SK-N-SH (cell line): ENCODE measurements around the gene IRF2BPL. TPM values are rescaled to one million over a fixed set of nuclear protein-coding genes. Genes with fewer than 3 reads are reported as not detected.

Experiments used
- CTCF ChIA-PET: fragments of 300-600, 350-600 bp; formaldehyde crosslinking; extraction: SDS; loops from one replicate; lab custom pipeline; 2021; lab: Yijun Ruan, JAX
- POLR2A ChIA-PET: fragments of 350-600 bp; sonication (Branson Sonifier 250); formaldehyde crosslinking; extraction: SDS; loops from one replicate; lab custom pipeline; 2020; ENCODE audit warnings: antibody characterized with exemption, inconsistent platforms; lab: Yijun Ruan, JAX
- DNase-seq: peaks from one replicate; pipeline ENCODE4 v3.0.0; 2012
- H2AFZ ChIP-seq: fragments of 200-600 bp; sonication (generic); 2 replicates; pipeline ENCODE4 v1.8.1; 2016; ENCODE audit warnings: antibody characterized with exemption, mild to moderate bottlenecking, low read depth
- H3F3A ChIP-seq: fragments of 200-600 bp; sonication (generic); replicated peaks from 2 replicates; pipeline ENCODE3; 2016; ENCODE audit warnings: antibody characterized with exemption, mild to moderate bottlenecking; ENCODE audit not compliant: insufficient read depth
- H3K27ac ChIP-seq, 2 experiments: fragments of 200-500 bp in 1 of 2; fragments of 200-600 bp in 1 of 2; sonication (Bioruptor generic) in 1 of 2; sonication (generic), shearing (Covaris generic) in 1 of 2; 2 replicates each; pipeline versions ENCODE4 v1.5.1 to v1.6.1; 2014 to 2016; ENCODE audit warnings: low read depth in 2 of 2, inconsistent platforms in 1 of 2, low read length in 1 of 2, mild to moderate bottlenecking in 1 of 2, mixed read lengths in 1 of 2
- H3K27me3 ChIP-seq: fragments of 200-600 bp; sonication (generic), shearing (Covaris generic); 2 replicates; pipeline ENCODE4 v1.6.1; 2016; ENCODE audit warnings: mixed run types; ENCODE audit not compliant: insufficient read depth
- H3K36me3 ChIP-seq, 2 experiments: fragments of 200-500 bp in 1 of 2; fragments of 200-600 bp in 1 of 2; sonication (Bioruptor generic) in 1 of 2; sonication (generic) in 1 of 2; replicated peaks in 1 of 2; 2 replicates each; pipeline versions ENCODE3 to v1.5.1; 2014 to 2016; ENCODE audit warnings: low read length in 1 of 2, mild to moderate bottlenecking in 1 of 2; ENCODE audit not compliant: insufficient read depth in 2 of 2, control insufficient read depth in 1 of 2
- H3K4me1 ChIP-seq, 2 experiments: fragments of 200-500 bp in 1 of 2; fragments of 200-600 bp in 1 of 2; sonication (Bioruptor generic) in 1 of 2; sonication (generic), shearing (Covaris generic) in 1 of 2; 2 replicates each; pipeline versions ENCODE4 v1.5.1 to v1.6.1; 2014 to 2016; ENCODE audit warnings: low read depth in 1 of 2, low read length in 1 of 2, mixed run types in 1 of 2; ENCODE audit not compliant: insufficient read depth in 2 of 2, control insufficient read depth in 1 of 2
- H3K4me2 ChIP-seq: fragments of 200-600 bp; sonication (generic), shearing (Covaris generic); 2 replicates; pipeline ENCODE4 v1.6.1; 2017; ENCODE audit warnings: mixed run types
- H3K4me3 ChIP-seq, 2 experiments: fragments of 200-500 bp in 1 of 2; fragments of 200-600 bp in 1 of 2; sonication (Bioruptor generic) in 1 of 2; sonication (generic), shearing (Covaris generic) in 1 of 2; 2 replicates each; pipeline versions ENCODE4 v1.5.1 to v1.8.1; 2014 to 2016; ENCODE audit warnings: low read depth in 2 of 2, inconsistent platforms in 1 of 2, low read length in 1 of 2, mild to moderate bottlenecking in 1 of 2, mixed read lengths in 1 of 2, moderate library complexity in 1 of 2
- H3K79me2 ChIP-seq: fragments of 200-600 bp; sonication (generic); 2 replicates; pipeline ENCODE4 v1.8.1; 2017; ENCODE audit warnings: mild to moderate bottlenecking; ENCODE audit not compliant: insufficient read depth
- H3K9ac ChIP-seq: fragments of 200-600 bp; sonication (generic); 2 replicates; pipeline ENCODE4 v1.6.1; 2017; ENCODE audit warnings: mixed run types
- H3K9me2 ChIP-seq: fragments of 200-600 bp; sonication (generic); 2 replicates; pipeline ENCODE4 v1.6.1; 2017; ENCODE audit warnings: mixed run types
- H3K9me3 ChIP-seq: fragments of 200-600 bp; sonication (generic); 2 replicates; pipeline ENCODE4 v1.6.1; 2017; ENCODE audit warnings: mixed run types, mild to moderate bottlenecking, moderate library complexity
- H4K20me1 ChIP-seq: fragments of 200-600 bp; sonication (generic); 2 replicates; pipeline ENCODE4 v1.6.1; 2017; ENCODE audit warnings: mild to moderate bottlenecking, mixed run types; ENCODE audit not compliant: insufficient read depth
- CHD2 ChIP-seq: fragments of 150-350 bp; IDR thresholded peaks from 2 replicates; pipeline ENCODE4 v1.6.1; 2018; ENCODE audit warnings: low read length; ENCODE audit not compliant: partially characterized antibody
- ELF1 ChIP-seq: IDR thresholded peaks from 2 replicates; pipeline ENCODE4 v1.4.0; 2012
- FOSL2 ChIP-seq: IDR thresholded peaks from 2 replicates; pipeline ENCODE4 v1.4.0; 2012; ENCODE audit warnings: low read depth, mild to moderate bottlenecking, moderate library complexity, borderline replicate concordance
- FOXM1 ChIP-seq: IDR thresholded peaks from 2 replicates; pipeline ENCODE4 v1.4.0; 2012; ENCODE audit warnings: low read depth, mild to moderate bottlenecking
- GABPA ChIP-seq: IDR thresholded peaks from 2 replicates; pipeline ENCODE4 v1.4.0; 2012; ENCODE audit warnings: low read depth, mild to moderate bottlenecking
- GATA2 ChIP-seq: sonication (generic); formaldehyde crosslinking; IDR thresholded peaks from 2 replicates; pipeline ENCODE4 v1.5.0; 2020; ENCODE audit warnings: mild to moderate bottlenecking, missing genetic modification reagents
- MEF2A ChIP-seq: IDR thresholded peaks from 2 replicates; pipeline ENCODE4 v1.4.0; 2012; ENCODE audit warnings: low read depth, borderline replicate concordance
- MXI1 ChIP-seq: IDR thresholded peaks from 2 replicates; pipeline ENCODE4 v1.6.1; 2012; ENCODE audit warnings: mild to moderate bottlenecking, low read depth, low read length, improper control_type of control experiment
- NFIC ChIP-seq: IDR thresholded peaks from 2 replicates; pipeline ENCODE4 v1.4.0; 2012; ENCODE audit warnings: borderline replicate concordance
- NRF1 ChIP-seq: IDR thresholded peaks from 2 replicates; pipeline ENCODE4 v1.6.1; 2012; ENCODE audit warnings: low read depth, mild to moderate bottlenecking, low read length
- POLR2AphosphoS5 ChIP-seq: IDR thresholded peaks from 2 replicates; pipeline ENCODE4 v1.6.1; 2012; ENCODE audit warnings: low read depth, low read length
- RCOR1 ChIP-seq: fragments of 150-350 bp; IDR thresholded peaks from 2 replicates; pipeline ENCODE4 v1.6.1; 2017; ENCODE audit warnings: antibody characterized with exemption, low read length
- RFX5 ChIP-seq: IDR thresholded peaks from 2 replicates; pipeline ENCODE4 v1.6.1; 2012; ENCODE audit warnings: mild to moderate bottlenecking, improper control_type of control experiment, low read length
- RXRA ChIP-seq: IDR thresholded peaks from 2 replicates; pipeline ENCODE4 v1.4.0; 2012; ENCODE audit warnings: low read depth, mild to moderate bottlenecking, borderline replicate concordance
- SMC3 ChIP-seq: IDR thresholded peaks from 2 replicates; pipeline ENCODE4 v1.6.1; 2012; ENCODE audit warnings: low read depth, low read length, improper control_type of control experiment
- TCF12 ChIP-seq: IDR thresholded peaks from 2 replicates; pipeline ENCODE4 v1.4.0; 2012
- YY1 ChIP-seq: IDR thresholded peaks from 2 replicates; pipeline ENCODE4 v1.4.0; 2012; ENCODE audit warnings: low read depth, mild to moderate bottlenecking
- WGBS: methylation state at CpG from one replicate; pipeline ENCODE4 v1.1.6; 2017; ENCODE audit warnings: low lambda C conversion rate; 5-methylcytosine and 5-hydroxymethylcytosine counted together
- polyA plus RNA-seq, 3 experiments: library from polyadenylated mRNA; depleted of rRNA; stranded (reverse); fragments of >200 nt; gene quantifications; 2 replicates each; pipeline ENCODE4 v1.2.3, GENCODE V29; 2012
- TF ChIP-seq, protein P1 (sequence below): fragments of 150-350 bp; IDR thresholded peaks from 2 replicates; pipeline ENCODE4 v1.6.1; 2017; ENCODE audit warnings: antibody characterized with exemption, low read length, low read depth, borderline replicate concordance
- TF ChIP-seq, protein P2 (sequence below): fragments of 150-350 bp; IDR thresholded peaks from 2 replicates; pipeline ENCODE4 v1.6.1; 2016; ENCODE audit warnings: mild to moderate bottlenecking, low read depth, low read length
- TF ChIP-seq, protein P3 (sequence below): IDR thresholded peaks from 2 replicates; pipeline ENCODE4 v1.4.0; 2012; ENCODE audit warnings: low read depth
- TF ChIP-seq, protein P4 (sequence below): IDR thresholded peaks from 2 replicates; pipeline ENCODE4; 2012
- TF ChIP-seq, protein P5 (sequence below): IDR thresholded peaks from 2 replicates; pipeline ENCODE4 v1.4.0; 2012; ENCODE audit warnings: low read depth, borderline replicate concordance

Gene IRF2BPL
- polyA plus RNA-seq, 1 of the 3 experiments (the other 2 are of a cell fraction), result 17.1 TPM

DNA sequence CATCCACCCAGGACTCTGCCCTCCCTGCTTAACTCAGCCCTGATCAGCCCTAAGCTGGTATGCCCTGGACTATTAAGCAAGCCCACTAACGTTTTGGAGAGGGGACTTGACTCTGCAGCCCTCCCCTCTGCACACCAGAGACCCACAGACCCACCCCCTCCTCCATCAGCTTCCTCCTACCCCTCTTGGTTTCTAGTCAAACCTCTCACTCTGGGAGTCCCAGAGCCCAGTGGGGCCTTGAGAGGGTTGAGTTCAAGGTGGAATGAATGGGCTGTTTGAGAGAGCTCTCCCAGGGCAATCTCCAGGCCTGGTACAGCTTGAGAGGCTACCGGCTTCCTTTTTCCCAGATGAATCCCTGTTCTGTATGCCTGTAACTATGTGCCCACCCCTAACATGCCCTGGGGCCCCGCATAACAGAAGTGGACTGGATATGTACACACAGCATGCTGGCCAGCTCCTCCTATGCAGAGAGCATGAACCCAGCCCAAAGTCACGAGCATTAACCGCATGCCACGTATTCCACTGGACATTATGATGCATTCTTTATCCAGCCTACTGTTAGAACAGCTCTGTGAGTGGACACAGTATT, 43.6 kb downstream of the IRF2BPL start (continued):
- TF ChIP-seq, protein P1, sequence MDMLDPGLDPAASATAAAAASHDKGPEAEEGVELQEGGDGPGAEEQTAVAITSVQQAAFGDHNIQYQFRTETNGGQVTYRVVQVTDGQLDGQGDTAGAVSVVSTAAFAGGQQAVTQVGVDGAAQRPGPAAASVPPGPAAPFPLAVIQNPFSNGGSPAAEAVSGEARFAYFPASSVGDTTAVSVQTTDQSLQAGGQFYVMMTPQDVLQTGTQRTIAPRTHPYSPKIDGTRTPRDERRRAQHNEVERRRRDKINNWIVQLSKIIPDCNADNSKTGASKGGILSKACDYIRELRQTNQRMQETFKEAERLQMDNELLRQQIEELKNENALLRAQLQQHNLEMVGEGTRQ, result no peak
- TF ChIP-seq, protein P2, sequence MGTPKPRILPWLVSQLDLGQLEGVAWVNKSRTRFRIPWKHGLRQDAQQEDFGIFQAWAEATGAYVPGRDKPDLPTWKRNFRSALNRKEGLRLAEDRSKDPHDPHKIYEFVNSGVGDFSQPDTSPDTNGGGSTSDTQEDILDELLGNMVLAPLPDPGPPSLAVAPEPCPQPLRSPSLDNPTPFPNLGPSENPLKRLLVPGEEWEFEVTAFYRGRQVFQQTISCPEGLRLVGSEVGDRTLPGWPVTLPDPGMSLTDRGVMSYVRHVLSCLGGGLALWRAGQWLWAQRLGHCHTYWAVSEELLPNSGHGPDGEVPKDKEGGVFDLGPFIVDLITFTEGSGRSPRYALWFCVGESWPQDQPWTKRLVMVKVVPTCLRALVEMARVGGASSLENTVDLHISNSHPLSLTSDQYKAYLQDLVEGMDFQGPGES, result no peak
- TF ChIP-seq RCOR1 (no peak), GATA2 (CRISPR knock-in tag) (no peak), CHD2 (no peak), ELF1 (no peak), RXRA (no peak)

DNA sequence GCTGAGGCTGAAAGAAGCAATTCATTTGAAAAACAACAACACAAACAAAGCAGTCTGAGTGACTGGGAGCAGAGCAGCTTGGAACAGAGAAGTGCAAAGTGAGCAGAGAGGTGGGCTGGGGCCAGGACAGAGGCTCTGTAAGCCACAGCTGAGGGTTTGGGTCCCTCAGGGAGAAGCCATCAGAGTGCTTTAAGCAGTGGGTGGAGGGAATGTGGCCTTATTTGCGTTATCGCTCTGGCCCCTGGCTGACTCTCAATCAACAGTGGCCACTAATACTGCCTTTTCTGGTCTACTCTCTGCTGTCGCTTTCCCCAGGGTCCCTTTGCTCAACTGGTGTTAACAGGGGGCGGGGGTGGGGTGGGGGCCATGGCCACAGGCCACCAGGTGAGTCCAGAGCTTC, 44.2 kb downstream of the IRF2BPL start:
- peaks cover 11 to 33% of the 10 kb centered on the region in 2 experiments; a peak in 3 of 4 replicates for H3K4me1 ChIP-seq
- H3K9ac ChIP-seq, result no peak overlapping the region
- no peaks in the 10 kb centered on the region for H3K9me2 ChIP-seq
- ChIA-PET POLR2A (no interaction called here), CTCF (interaction anchor here (0.9 to 2.1 kb wide), 3 partner anchors 71 to 111 kb away, joined by 3 to 9 read pairs (median 4); no protein-coding TSS in a partner anchor)
- DNase-seq, result no peak
- H3K4me2 ChIP-seq, result no peak overlapping the region
- no peak overlapping the region for H3K4me3 ChIP-seq
- no peaks in the 10 kb centered on the region for H3K79me2 ChIP-seq
- H3K9me3 ChIP-seq, result peaks cover 4% of the 10 kb centered on the region; the same call in 1 of the 2 replicates
- H3K36me3 ChIP-seq, result no peaks in the 10 kb centered on the region
- H4K20me1 ChIP-seq, result no peaks in the 10 kb centered on the region
- no peak for TF ChIP-seq TCF12
- no peak overlapping the region for H2AFZ ChIP-seq
- 0 out of 4 replicates have a peak overlapping the region, but pooled peaks of 1 of the 2 experiments have one; percentile 7 for H3K27ac ChIP-seq
- H3F3A ChIP-seq, result no peaks in the 10 kb centered on the region
- WGBS, result 84% methylated on average over 3 of the region's 4 CpGs
- no peaks in the 10 kb centered on the region for H3K27me3 ChIP-seq

DNA sequence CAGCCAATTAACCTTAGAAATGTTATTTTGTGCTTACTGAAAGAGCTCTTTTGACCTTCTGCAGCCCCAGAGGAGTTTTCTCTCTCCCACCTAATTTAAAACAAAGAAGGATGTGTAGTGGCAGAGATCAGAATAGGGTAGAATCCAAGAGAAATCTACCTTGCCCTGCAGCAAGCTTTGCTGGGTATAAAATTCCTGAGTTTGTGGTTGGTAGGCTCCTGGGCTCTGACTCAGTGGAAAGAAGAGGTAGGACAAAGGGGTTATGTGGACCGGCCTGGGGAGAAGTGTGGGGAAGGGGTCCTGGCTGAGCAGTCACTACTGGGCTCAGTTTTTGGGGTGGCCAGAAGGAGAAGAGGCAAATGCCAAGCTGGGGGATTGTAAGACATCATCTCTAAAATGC, 46.8 kb downstream of the IRF2BPL start:
- Histone ChIP-seq H3K4me1 (peaks cover 11 to 33% of the 10 kb centered on the region in 2 experiments; a peak in 3 of 4 replicates), H3K36me3 (no peaks in the 10 kb centered on the region), H3K4me2 (no peak overlapping the region), H3K4me3 (no peak overlapping the region), H2AFZ (no peak overlapping the region), H4K20me1 (no peaks in the 10 kb centered on the region), H3K27ac (no peak overlapping the region), H3K27me3 (no peaks in the 10 kb centered on the region), H3K9me2 (no peaks in the 10 kb centered on the region), H3K9me3 (peaks cover 4% of the 10 kb centered on the region; the same call in 1 of the 2 replicates), H3F3A (no peaks in the 10 kb centered on the region), H3K79me2 (no peaks in the 10 kb centered on the region), H3K9ac (no peak overlapping the region)
- POLR2A ChIA-PET, result no interaction called here
- CTCF ChIA-PET, result interaction anchor here (2.3 kb wide), 1 partner anchor 71 kb away, joined by 5 read pairs; no protein-coding TSS in a partner anchor
- 65% methylated on average over 1 of the region's 1 CpG for WGBS
- no peak for DNase-seq
- TF ChIP-seq RFX5, result no peak
- TF ChIP-seq GABPA, result no peak
- no peak for TF ChIP-seq TCF12
- no peak for TF ChIP-seq GATA2 (CRISPR knock-in tag)
- TF ChIP-seq, protein P3, sequence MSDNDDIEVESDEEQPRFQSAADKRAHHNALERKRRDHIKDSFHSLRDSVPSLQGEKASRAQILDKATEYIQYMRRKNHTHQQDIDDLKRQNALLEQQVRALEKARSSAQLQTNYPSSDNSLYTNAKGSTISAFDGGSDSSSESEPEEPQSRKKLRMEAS, result no peak
- TF ChIP-seq RXRA, result no peak
- no peak for TF ChIP-seq RCOR1
- no peak for TF ChIP-seq SMC3
- no peak for TF ChIP-seq YY1
- TF ChIP-seq MEF2A, result no peak
- TF ChIP-seq FOXM1, result no peak
- no peak for TF ChIP-seq NFIC
- TF ChIP-seq, protein P4, sequence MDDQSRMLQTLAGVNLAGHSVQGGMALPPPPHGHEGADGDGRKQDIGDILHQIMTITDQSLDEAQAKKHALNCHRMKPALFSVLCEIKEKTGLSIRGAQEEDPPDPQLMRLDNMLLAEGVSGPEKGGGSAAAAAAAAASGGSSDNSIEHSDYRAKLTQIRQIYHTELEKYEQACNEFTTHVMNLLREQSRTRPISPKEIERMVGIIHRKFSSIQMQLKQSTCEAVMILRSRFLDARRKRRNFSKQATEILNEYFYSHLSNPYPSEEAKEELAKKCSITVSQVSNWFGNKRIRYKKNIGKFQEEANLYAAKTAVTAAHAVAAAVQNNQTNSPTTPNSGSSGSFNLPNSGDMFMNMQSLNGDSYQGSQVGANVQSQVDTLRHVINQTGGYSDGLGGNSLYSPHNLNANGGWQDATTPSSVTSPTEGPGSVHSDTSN, result no peak
- TF ChIP-seq, protein P5, sequence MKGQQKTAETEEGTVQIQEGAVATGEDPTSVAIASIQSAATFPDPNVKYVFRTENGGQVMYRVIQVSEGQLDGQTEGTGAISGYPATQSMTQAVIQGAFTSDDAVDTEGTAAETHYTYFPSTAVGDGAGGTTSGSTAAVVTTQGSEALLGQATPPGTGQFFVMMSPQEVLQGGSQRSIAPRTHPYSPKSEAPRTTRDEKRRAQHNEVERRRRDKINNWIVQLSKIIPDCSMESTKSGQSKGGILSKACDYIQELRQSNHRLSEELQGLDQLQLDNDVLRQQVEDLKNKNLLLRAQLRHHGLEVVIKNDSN, result no peak
- TF ChIP-seq NRF1, result no peak
- no peak for TF ChIP-seq POLR2AphosphoS5
- TF ChIP-seq FOSL2, result no peak
- TF ChIP-seq MXI1, result no peak
